Activated T-cell treated with anti-CD3 and anti-CD28 coated beads for 24 hours (primary cell): ENCODE results near the gene BDKRB2.
"Not testable (repeated sequence)": the region's sequence is repeated elsewhere in the genome, so short reads cannot be mapped to it uniquely, and the experiment has no call there.

Source experiments
- DNase-seq: peaks from one replicate; pipeline ENCODE4 v3.0.0-alpha.2; 2020; ENCODE audit warnings: low read depth

The BDKRB2 gene

GRCh38 chr14:96225213-96225612 lies 20.6 kb downstream of the BDKRB2 start:
- DNase-seq: no peak

- DNase-seq: no peak
Observed at GRCh38 chr14:96225745-96226151, 21.1 kb downstream of the BDKRB2 start.

- DNase-seq: no peak
Observed at GRCh38 chr14:96227428-96227827, 22.8 kb downstream of the BDKRB2 start.

- no peak for DNase-seq
Observed at GRCh38 chr14:96229315-96229714, 24.7 kb downstream of the BDKRB2 start.

GRCh38 chr14:96231056-96231455 lies 26.4 kb downstream of the BDKRB2 start:
- DNase-seq: no peak

- DNase-seq: no peak
Observed at GRCh38 chr14:96231526-96232130, 27.0 kb downstream of the BDKRB2 start.

- DNase-seq: no peak
Observed at GRCh38 chr14:96232506-96232905, 27.9 kb downstream of the BDKRB2 start.

GRCh38 chr14:96233661-96234060 lies 29.0 kb downstream of the BDKRB2 start:
- no peak for DNase-seq

GRCh38 chr14:96235426-96235825 lies 30.8 kb downstream of the BDKRB2 start:
- DNase-seq: no peak

- DNase-seq: no peak
Observed at GRCh38 chr14:96237641-96238040, 33.0 kb downstream of the BDKRB2 start.

- no peak for DNase-seq
Observed at GRCh38 chr14:96238676-96239265, 34.1 kb downstream of the BDKRB2 start.

- no peak for DNase-seq
Observed at GRCh38 chr14:96239711-96240141, 35.1 kb downstream of the BDKRB2 start.

- DNase-seq: no peak
Observed at GRCh38 chr14:96240641-96241040, 36.0 kb downstream of the BDKRB2 start.

GRCh38 chr14:96242126-96242525 lies 37.5 kb downstream of the BDKRB2 start:
- DNase-seq: no peak

GRCh38 chr14:96243785-96244184 lies 39.1 kb downstream of the BDKRB2 start:
- no peak for DNase-seq

GRCh38 chr14:96245074-96245473 lies 40.4 kb downstream of the BDKRB2 start:
- not testable (repeated sequence) for DNase-seq

GRCh38 chr14:96245710-96246538 lies 41.3 kb downstream of the BDKRB2 start:
- no peak for DNase-seq

- DNase-seq: no peak
Observed at GRCh38 chr14:96246539-96246847, 41.9 kb downstream of the BDKRB2 start.

GRCh38 chr14:96247031-96247430 lies 42.4 kb downstream of the BDKRB2 start:
- no peak for DNase-seq

- no peak for DNase-seq
Observed at GRCh38 chr14:96249029-96249428, 44.4 kb downstream of the BDKRB2 start.

GRCh38 chr14:96250485-96250884 lies 45.8 kb downstream of the BDKRB2 start:
- DNase-seq: no peak

GRCh38 chr14:96251656-96252155 lies 47.1 kb downstream of the BDKRB2 start:
- DNase-seq: no peak

GRCh38 chr14:96252323-96252998 lies 47.8 kb downstream of the BDKRB2 start:
- no peak for DNase-seq
